Measurements from ENCODE around the gene TRERF1.
A peak's percentile ranks its signal among the peaks of the same experiment; 100 is the strongest.

The TRERF1 gene

DNA sequence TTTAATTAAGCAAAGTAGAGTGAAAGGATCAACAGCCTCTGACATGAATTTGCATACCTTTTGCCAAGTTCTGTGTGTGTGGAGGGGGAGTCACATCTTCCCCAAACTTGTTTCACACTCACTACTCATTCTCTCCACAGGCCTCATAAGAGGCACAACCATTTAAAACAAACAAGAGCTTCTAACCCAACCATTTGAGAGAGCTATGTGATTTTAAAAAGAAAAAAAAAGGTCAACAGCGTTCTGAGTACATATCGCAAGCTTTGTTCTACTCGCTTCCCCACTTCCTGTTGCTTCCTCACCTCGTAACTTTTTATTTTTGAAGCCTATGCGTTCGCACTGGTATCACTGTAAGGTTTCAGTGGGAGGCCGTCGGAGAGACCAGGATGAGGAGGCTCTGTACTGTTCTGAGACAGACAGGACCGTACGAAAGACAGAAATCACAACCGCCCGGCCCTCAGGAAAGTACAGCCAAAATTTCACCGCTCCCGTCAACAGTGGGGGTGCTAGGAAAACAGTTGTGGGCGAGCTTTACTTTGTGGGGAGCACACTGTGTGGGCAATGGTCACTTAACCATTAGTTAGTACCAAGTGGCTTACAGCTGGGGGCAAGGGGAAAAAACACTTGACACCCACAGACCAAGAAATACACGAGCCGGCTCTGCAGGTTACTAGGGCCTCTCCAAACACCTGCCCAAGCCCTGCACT lies 61.3 kb downstream of the TRERF1 start:
- no peak for DNase-seq

DNA sequence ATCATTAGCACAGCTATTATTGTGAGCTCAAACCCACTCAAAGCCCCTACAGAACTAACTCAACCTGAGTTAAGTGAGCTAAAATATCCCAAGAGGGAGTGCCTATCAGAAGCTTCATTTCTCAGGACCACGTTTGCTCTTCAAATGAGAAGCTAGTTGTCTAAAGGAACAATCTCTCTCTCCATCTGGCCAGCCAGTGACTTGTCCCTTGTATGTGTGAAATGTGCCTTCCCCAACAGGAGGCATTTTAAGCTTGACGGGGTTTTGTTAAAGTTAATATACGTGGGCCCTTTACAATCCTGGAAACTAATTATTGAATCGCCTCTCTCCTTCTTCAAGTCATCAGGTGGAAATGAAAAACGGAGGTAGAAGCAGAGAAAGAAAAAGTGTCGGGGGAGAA lies 62.0 kb downstream of the TRERF1 start:
- no peak for DNase-seq

DNA sequence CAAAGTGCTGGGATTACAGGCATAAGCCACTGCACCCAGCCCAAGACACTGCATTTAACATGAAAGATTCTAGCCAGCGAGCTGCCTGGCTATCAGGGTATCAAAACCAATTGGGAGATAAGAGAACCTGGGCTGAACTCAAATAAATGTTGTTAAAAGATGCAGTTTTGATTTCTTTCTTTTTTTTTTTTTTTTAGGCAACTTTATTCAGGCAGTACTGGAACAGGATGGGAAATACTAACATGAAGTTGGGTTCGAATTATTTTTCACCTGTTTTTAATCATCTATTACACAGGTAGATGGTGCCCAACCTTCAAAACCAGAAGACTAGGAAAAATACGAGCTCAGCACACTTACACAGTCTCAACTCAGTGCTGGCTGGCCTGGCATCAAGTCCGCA lies 63.7 kb downstream of the TRERF1 start:
- no peak for DNase-seq

DNA sequence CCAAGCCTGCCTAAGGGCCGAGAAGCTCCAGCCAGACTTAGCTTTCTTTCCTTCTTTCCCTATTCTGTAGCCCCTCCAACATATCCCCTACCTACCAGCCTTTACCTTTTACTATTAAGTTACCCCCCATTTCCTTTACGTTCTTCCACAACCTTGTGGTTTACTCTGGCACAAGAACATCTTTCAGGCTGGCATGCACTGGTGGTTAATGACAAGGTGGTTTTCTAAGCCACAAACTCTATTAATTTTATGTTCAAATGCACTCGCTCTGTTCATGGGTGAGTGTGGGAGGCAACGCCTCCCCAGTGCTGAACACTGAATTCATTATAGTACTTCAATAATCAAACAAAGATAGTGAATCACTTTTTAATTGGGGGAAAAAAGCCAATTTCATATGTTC lies 64.4 kb downstream of the TRERF1 start:
- DNase-seq, result no peak

DNA sequence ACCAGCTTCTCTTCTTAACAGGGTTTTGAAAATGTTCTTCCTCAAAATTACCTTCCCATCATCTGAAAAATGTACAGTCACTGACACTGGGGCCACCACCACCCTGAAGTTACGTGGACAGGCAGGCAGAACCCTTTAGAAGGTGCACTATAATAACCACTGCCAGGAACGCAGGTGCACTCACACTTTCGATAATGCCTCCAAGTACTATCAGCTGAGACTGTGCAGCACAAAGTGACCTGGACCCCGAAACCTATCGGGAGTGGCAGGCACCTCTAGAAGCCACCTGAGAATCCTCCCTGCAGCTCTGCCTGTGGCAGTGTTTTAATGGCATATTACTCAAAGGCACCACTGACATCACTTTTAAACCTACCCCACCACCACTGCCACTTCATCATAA lies 66.4 kb downstream of the TRERF1 start:
- DNase-seq, result no peak

DNA sequence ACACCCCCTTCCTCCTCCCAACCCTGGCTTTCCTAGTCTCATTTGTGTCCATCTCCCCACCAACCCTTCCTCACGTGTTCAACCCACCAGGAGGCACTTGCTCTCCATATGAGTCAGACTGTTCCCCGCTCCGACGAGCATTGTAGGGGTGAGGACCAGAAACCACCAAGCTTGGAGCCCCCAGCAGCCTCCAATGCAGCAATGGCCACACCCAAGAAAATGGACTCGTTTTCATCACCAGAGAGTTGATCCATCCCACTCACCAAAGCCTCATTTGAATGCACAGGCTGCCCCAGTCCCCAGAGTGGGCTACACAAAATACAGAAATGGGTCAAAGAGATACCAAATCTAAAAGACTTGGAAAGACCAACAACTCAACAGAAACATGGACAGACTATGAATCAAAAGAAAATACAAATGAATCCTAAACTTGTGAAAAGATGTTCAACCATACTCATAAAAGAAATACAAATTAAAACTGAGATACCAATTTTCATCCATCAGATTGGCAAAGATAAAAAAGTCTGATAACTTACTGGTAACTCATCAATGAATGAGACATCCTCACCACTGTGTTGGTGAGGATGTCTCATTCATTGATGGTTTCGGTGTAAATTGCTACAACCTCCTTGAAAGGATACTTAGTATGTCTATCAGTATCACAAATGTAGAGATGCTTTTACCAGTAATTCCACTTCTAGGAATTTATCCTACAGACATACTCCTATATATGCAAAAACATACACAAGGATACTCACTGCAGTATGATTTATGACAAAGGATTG lies 68.1 kb downstream of the TRERF1 start:
- no peak for DNase-seq

DNA sequence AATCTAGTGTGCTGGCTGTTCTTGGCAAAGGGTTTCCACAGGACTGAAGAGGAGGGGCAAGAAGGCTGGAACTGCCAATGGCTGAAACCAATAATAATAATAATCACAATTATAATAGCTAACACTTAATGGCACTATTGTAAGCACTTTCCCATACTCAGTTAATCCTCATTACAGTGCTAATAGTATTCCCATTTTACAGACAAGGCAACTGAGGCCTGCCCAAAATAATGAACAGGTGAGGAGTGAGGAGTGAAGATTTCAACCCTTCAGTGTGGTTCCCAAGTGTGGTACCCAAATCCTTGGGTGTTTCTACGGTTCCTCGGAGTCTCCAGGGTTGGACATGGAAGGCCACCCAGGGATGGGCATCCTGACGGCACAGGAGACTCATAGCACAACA lies 69.9 kb downstream of the TRERF1 start:
- DNase-seq, result no peak

DNA sequence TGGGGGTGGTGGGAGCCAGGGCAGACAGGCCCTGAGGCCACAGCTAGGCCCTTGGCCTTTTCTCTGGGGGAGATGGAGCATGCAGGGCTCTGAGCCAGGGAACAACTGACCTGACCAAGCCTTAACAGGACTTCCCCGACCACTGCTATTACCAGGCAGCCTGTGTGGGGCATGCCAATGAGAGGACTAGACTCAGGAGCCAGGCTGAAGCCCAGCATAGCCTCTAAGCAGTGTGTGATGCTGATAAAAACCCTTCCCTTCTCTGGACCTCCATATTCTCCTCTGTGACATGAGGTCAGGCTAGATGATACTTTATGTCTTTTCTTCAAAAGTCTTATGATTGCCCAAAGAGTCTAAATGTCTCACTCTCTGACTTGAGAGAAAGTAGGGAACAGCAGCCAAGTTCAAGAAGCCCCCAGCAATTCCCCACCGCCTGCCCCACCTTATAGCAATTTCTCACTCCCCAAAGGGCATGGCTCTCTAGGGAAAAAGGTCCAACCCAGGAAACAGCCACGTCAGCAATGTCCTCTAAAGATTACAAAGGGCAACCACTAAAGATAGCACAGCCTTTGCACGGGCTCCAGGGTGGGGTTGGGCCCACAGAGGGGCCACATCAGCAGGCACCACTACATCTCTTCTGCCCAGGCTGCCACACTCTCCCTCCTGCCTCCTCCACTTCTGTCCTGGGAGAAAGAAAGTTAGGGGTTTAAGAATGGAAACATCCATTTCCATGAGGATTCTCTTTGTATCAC lies 71.3 kb downstream of the TRERF1 start:
- DNase-seq, result no peak

DNA sequence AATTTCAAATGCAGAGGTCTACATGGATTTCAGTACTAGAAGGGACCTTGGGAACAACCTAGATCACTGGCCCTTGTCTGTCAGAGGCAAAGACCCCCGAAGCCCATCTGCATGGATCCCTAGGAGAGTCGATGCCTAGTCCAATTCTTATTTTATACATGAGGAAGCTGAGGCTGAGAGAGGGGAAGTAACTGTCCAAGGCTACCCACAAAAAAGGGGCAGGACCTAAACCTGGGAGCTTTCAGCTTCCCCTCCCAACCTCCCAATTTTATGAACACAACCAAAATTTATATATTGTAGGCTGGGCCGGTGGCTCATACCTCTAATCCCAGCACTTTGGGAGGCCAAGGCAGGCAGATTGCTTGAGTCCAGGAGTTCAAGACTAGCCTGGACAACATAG lies 73.2 kb downstream of the TRERF1 start:
- no peak for DNase-seq

DNA sequence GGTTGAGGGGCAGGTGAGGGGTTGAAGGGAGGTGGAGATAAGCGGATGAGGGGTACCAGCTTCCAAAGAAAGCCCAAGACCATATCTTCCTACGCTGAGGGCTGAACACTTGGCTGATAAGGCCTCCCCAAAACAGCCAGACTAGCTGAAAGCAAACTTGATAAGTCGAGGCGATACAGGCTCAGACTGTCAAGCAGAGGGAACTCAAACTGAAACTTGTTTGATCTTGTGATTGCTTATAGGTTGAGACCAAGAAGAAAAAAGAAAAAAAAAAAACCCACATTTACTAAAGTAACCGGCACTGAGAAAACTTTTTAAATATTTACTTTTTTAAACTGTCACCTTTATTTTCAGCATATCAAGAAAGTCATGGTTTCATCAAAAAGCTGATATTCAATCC lies 73.6 kb downstream of the TRERF1 start:
- no peak for DNase-seq

DNA sequence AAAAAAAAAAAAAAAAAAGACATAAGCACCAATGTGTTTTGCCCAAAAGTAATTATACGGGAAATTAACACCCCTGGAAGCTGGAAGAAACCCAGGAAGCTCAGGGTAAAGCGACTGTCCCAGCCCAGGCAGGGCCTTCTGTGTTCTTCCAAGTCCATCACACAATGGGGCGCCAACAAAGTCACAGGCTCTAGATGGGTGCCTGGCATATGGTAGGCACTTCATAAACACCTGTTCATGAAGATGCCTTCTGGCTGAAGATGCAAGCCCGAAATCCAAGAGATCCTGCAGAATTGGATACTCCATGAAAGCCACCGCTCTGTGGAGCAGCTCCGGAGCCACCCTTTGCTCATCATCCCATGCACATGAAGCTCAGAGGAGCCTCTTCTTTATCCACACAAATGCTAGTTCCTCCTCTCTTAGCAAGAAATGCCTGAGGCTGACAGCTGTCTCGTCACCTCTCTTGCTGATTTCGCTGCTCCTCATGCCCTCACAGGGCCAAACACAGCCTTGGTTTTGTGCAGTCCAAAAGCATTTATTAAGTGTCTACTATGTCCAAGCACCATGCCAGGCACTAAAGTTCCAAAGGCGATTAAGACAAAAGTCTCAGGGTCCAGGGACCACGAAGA lies 76.6 kb downstream of the TRERF1 start:
- no peak for DNase-seq

DNA sequence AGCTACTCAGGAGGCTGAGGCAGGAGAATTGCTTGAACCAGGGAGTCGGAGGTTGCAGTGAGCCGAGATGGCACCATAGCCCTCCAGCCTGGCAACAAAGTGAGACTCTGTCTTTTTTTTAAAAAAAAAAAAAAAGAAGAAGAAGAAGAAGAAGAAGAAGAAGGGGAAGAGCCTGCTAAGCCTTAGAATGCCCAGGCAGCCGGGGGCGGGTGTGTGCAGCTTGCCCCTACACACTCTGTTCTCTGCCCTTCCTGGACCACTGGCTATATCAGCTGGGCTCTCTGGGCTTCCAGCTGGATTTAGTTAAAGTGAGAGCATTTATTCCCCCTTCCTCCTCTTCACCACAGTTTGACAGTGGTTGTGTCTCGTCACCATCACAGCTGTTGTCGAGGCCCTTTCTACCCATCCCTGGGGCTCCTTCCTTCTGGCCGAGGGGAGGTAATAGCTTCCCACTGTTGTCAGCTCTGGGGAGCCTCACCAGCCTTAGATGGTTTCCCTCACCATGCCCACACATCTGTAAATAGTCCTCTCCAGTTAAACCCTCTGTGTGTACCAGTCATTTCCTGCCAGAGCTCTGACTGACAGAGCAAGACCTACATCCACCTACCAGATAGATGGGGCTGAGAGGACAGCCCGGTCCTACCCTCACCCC lies 77.6 kb downstream of the TRERF1 start:
- DNase-seq, result no peak

DNA sequence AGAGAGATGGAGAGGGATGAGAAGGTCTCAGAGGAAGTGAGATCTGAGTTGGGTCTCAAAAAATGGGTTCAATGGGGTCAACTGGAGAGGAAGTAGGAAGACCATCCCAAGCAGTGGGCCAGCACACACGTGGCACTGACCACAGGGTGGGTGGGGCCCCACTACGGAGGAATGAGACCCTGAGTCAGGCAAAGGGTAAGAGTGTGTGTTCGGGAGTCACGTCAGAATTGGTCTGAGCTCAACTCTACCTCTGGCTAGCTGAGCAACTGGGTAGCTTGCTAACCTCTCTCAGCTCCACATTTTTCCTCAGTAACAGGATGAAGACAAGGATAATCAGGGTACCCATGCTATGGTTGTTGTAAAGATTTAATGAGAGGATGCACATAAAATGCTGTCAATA lies 79.0 kb downstream of the TRERF1 start:
- DNase-seq, result no peak

DNA sequence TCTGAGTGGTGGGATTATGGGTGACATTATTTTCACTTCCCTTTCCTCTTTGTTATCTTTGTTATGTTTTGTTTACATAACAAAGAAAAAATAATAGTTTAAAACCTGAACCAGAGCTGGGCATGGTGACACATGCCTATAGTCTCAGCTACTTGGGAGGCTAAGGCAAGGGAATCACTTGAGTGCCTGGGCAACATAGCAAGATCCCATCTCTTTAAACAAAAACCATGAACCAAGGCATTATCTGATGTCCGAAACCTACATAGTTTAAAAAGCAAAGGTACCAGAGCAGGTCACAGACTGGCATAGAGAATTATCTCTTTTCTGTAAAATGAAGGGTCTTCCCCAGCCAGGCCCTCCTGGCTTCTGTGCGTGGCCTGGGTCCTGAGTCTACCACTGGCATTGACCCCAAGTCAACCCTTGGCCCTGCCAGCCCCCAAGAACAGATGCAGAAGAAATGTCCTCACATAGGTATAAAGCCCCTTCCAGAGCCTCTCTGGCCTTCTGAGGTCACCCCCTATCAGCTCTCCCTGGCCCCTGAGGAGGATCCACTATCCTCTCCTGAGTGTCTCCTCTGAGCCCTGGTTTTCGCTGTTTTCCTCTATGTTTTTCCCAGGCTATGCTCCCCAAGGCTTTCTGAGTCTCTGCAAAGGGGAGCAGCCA lies 81.3 kb downstream of the TRERF1 start:
- no peak for DNase-seq

DNA sequence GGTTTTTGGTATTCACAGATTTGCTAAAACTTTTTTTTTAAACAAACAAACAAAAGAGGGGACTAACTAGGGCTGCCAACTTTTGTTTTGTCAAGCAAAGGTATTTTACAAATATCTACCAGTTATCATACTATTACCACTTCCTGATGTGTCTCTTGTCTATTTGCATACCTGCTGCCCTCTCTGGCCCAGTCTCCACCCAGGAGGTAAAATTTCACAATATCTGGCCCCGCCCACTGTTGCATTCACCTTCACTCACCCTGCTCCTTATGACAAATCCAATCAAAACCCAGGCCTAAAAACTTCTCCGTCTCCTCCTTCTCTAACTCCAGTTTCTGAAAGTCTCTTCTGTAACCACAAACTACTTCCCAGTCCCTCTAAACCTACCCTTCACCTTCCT lies 82.2 kb downstream of the TRERF1 start:
- DNase-seq, result no peak

DNA sequence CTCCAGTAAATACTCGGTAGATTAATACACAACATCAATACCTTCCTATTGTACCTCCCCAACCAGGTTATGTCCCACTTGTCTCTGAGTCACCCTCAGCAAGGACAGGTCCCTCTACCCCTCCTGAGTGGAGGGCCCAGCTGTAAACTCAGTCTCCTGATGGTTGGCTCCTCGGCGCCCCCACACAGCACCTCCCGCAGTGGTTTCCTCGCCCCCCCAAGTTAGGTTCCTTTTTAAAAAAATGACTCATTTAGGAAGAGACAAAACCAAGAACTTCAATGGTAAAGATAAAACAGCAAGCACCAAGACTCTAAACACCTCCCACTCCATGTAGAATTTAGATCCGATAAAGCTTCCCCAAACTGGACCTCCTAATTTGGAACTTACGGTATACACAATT lies 83.5 kb downstream of the TRERF1 start:
- DNase-seq, result peak; percentile 31

DNA sequence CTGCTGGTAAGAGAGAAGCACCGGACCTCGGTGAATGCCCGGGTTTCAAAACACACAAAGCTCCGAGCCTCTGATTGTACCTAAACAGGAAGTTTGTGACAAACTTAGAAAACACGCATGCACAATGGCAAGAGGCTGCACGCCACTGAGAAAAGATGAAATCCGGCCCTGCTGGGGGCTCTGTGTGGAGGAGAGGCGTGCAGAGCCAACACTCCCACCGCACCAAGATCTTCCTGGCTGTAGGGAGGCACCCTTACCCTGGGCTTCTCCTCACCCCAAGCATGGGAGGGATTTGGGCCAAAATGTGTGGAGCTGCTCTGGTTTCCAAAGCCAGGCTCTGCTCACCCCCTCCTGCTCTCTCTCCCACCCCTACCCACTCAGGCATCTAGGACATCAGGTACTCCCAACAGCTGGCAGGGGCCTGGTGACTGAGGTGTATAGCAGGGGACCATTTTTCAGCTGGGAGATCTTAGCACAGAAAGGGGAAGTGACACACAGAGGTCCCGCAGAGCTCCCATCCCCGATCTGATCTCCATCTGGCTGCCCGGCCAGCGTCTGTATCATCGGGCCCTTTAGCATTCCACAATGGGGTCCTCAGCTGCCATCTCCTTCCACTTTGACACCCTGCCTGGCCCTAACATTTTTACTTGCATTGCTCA lies 84.2 kb downstream of the TRERF1 start:
- DNase-seq, result no peak

DNA sequence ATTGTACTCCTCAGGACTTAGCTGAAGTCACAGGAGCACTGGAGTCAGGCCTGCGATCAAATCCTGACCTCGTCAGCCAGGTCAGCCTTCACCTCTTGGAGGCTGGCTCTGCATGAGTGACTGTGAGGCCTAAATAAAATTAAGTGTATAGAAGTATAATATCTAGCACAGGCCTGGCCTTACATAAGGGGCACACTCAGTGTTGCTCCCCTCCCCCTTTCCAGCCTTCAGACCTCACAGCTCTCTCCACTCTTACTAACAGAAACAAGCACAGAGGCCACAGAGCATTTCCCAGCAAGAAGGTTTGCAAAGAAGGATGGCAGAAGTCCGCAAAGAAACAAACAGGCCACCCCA lies 84.8 kb downstream of the TRERF1 start:
- no peak for DNase-seq

DNA sequence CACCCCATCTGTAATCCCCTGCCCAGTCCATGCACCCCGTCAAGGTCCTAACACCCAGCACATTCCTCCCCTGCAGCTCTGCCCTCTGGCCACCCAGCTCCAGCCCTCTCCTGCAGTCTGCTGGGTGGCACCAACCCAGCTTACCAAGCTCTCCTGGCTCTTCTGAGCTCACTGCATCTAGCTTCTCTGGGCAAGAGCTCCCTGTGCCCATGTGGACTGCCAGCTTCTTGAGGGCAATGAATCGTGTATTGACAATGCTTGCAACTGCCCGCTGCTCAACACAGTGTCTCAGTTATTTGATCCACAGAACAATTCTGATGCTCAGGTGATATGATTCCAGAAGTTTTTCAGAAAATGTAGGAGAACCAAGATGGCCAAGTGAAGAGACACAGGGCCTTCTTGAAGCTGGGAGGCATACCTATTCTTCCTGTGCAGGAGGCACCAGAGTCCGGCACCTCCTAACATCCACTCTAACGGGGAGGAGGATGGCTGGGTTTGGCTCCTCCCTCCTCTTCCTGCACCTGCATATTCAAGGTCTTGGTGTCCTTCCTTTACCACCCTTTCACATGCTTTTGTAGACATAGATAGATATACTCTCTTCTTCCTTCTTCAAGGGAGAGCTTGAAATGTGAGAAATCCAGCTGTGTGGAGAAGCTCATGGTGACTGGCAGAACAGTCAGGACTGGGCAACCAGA lies 85.6 kb downstream of the TRERF1 start:
- no peak for DNase-seq

DNA sequence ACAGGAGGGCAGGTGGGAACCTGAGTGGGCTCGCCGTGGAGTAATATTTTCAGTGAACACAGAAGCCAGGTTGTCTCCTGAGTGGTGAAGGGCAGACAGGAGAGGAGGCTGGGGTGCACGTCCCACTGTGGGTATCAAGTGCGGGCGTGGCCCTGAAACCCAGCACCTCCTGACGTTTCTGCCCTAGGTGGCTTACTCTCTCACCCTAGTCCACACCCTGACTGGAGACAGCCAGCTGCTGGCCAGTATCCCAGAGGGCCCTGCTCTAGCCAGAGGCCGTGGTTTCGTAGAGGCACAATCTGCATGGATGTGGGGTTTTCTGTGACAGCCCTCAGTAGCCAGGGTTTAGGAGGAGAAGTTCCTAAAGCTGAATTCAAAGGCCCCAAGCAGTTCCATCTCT lies 86.7 kb downstream of the TRERF1 start:
- DNase-seq, result no peak

Measured in activated gamma-delta T cell (primary cell).